AML-193 (cell line): ENCODE results near the gene CRHR2.

Source experiments
- DNase-seq, 2 experiments: peaks; one replicate each; lab custom pipeline; 2025; lab: John Stamatoyannopoulos, UW

The CRHR2 gene

GRCh38 chr7:30679664-30680063 is 2.6 kb downstream of the CRHR2 start:
- DNase-seq = no peak

- no peak for DNase-seq
Observed at GRCh38 chr7:30678805-30679204, 3.5 kb downstream of the CRHR2 start.

GRCh38 chr7:30674876-30675275 is 7.4 kb downstream of the CRHR2 start:
- DNase-seq = no peak

- no peak for DNase-seq
Observed at GRCh38 chr7:30674420-30674819, 7.8 kb downstream of the CRHR2 start.

GRCh38 chr7:30671793-30672465 is 10.3 kb downstream of the CRHR2 start:
- peak; percentile 3 to 18 for DNase-seq

- DNase-seq = no peak
Observed at GRCh38 chr7:30668102-30668501, 14.2 kb downstream of the CRHR2 start.

GRCh38 chr7:30667172-30667571 is 15.1 kb downstream of the CRHR2 start:
- no peak for DNase-seq

- no peak for DNase-seq
Observed at GRCh38 chr7:30665449-30665848, 16.8 kb downstream of the CRHR2 start.

GRCh38 chr7:30665043-30665442 is 17.2 kb downstream of the CRHR2 start:
- DNase-seq = no peak

GRCh38 chr7:30664184-30664885 is 17.9 kb downstream of the CRHR2 start:
- DNase-seq = no peak

GRCh38 chr7:30663414-30663813 is 18.8 kb downstream of the CRHR2 start:
- no peak for DNase-seq

- no peak for DNase-seq
Observed at GRCh38 chr7:30662431-30662939, 19.8 kb downstream of the CRHR2 start.

- no peak for DNase-seq
Observed at GRCh38 chr7:30661926-30662325, 20.3 kb downstream of the CRHR2 start.

GRCh38 chr7:30660331-30661255 is 21.7 kb downstream of the CRHR2 start:
- DNase-seq = no peak

- no peak for DNase-seq
Observed at GRCh38 chr7:30659312-30659711, 22.9 kb downstream of the CRHR2 start.

- no peak for DNase-seq
Observed at GRCh38 chr7:30658479-30659074, 23.7 kb downstream of the CRHR2 start.

GRCh38 chr7:30657131-30657530 is 25.1 kb downstream of the CRHR2 start:
- DNase-seq = no peak

- DNase-seq = no peak
Observed at GRCh38 chr7:30656006-30656957, 26.0 kb downstream of the CRHR2 start.

GRCh38 chr7:30655096-30655970 is 26.9 kb downstream of the CRHR2 start:
- DNase-seq = no peak
